Natural killer cell (primary cell): Measurements from ENCODE around the gene CERS5. TPM values are rescaled to one million over a fixed set of nuclear protein-coding genes. Genes with fewer than 3 reads are reported as not detected.

ENCODE experiments used
- ATAC-seq, 3 donors: fragments of 150-1000 bp in 2 of 3; fragments of 200-7000 bp in 1 of 3; cut with Tn5 transposase; 1 replicate in 1 of 3; 2 replicates in 2 of 3; pipeline ENCODE4 v1.10.0; 2021; ENCODE audit warnings: mild to moderate bottlenecking in 2 of 3, moderate library complexity in 2 of 3
- DNase-seq, 2 donors: peaks; one replicate each; pipeline versions ENCODE4 v3.0.0 to v3.0.0-alpha.2; 2013 to 2021; ENCODE audit warnings: mixed read lengths in 1 of 2
- H3K27ac ChIP-seq: one replicate; pipeline ENCODE4 v1.5.1; 2013; ENCODE audit warnings: mild to moderate bottlenecking, low read length
- H3K27me3 ChIP-seq: one replicate; pipeline ENCODE4 v1.6.1; 2013; ENCODE audit warnings: low read length; ENCODE audit not compliant: control insufficient read depth, insufficient read depth
- H3K36me3 ChIP-seq: one replicate; pipeline ENCODE4 v1.6.1; 2013; ENCODE audit warnings: low read length; ENCODE audit not compliant: control insufficient read depth, insufficient read depth
- H3K4me1 ChIP-seq: one replicate; pipeline ENCODE4 v1.6.1; 2013; ENCODE audit warnings: low read length; ENCODE audit not compliant: control insufficient read depth, insufficient read depth
- H3K4me3 ChIP-seq: one replicate; pipeline ENCODE4 v1.5.1; 2013; ENCODE audit warnings: low read length
- H3K9me3 ChIP-seq: one replicate; pipeline ENCODE4 v1.6.1; 2013; ENCODE audit warnings: low read length; ENCODE audit not compliant: control insufficient read depth, insufficient read depth
- H3K27ac Mint-ChIP-seq, 2 donors: one replicate each; pipeline ENCODE4 v1.8.0; 2022; ENCODE audit warnings: mild to moderate bottlenecking in 2 of 2, mixed read lengths in 2 of 2, moderate library complexity in 1 of 2
- H3K27me3 Mint-ChIP-seq, 2 donors: one replicate each; pipeline ENCODE4 v1.8.0; 2022; ENCODE audit warnings: low read depth in 2 of 2, mixed read lengths in 2 of 2
- H3K36me3 Mint-ChIP-seq: one replicate; pipeline ENCODE4 v1.8.0; 2022; ENCODE audit warnings: mixed read lengths
- H3K4me1 Mint-ChIP-seq, 2 donors: one replicate each; pipeline ENCODE4 v1.8.0; 2022; ENCODE audit warnings: mixed read lengths in 2 of 2
- H3K4me3 Mint-ChIP-seq: one replicate; pipeline ENCODE4 v1.8.0; 2022; ENCODE audit warnings: mild to moderate bottlenecking, moderate library complexity, mixed read lengths
- H3K9me3 Mint-ChIP-seq, 2 donors: one replicate each; pipeline ENCODE4 v1.8.0; 2022; ENCODE audit warnings: mixed read lengths in 2 of 2
- CTCF ChIP-seq: fragments of 200-600 bp; IDR thresholded peaks from one replicate; pipeline ENCODE4 v1.8.0; 2022; ENCODE audit warnings: antibody characterized with exemption
- WGBS: methylation state at CpG from one replicate; pipeline ENCODE4 v1.1.7; 2013; ENCODE audit warnings: missing lambda C conversion rate; ENCODE audit not compliant: insufficient coverage; 5-methylcytosine and 5-hydroxymethylcytosine counted together
- intact Hi-C: fragments of 100-400 bp; cut with micrococcal nuclease; formaldehyde crosslinking; loops from one replicate; pipeline ENCODE4 v1.14.2; 2022
- total RNA-seq, 4 donors: library from RNA; stranded (reverse); fragments of 120-200 nt in 1 of 4; gene quantifications; one replicate each; pipeline versions ENCODE4 v1.2.3 to v1.2.4, GENCODE V29; 2013 to 2022

The CERS5 gene, protein sequence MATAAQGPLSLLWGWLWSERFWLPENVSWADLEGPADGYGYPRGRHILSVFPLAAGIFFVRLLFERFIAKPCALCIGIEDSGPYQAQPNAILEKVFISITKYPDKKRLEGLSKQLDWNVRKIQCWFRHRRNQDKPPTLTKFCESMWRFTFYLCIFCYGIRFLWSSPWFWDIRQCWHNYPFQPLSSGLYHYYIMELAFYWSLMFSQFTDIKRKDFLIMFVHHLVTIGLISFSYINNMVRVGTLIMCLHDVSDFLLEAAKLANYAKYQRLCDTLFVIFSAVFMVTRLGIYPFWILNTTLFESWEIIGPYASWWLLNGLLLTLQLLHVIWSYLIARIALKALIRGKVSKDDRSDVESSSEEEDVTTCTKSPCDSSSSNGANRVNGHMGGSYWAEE
- 10 to 100 TPM; 69.9 to 81.2 (median 75.8) TPM for total RNA-seq
- 55.1 TPM for total RNA-seq (2013)

DNA sequence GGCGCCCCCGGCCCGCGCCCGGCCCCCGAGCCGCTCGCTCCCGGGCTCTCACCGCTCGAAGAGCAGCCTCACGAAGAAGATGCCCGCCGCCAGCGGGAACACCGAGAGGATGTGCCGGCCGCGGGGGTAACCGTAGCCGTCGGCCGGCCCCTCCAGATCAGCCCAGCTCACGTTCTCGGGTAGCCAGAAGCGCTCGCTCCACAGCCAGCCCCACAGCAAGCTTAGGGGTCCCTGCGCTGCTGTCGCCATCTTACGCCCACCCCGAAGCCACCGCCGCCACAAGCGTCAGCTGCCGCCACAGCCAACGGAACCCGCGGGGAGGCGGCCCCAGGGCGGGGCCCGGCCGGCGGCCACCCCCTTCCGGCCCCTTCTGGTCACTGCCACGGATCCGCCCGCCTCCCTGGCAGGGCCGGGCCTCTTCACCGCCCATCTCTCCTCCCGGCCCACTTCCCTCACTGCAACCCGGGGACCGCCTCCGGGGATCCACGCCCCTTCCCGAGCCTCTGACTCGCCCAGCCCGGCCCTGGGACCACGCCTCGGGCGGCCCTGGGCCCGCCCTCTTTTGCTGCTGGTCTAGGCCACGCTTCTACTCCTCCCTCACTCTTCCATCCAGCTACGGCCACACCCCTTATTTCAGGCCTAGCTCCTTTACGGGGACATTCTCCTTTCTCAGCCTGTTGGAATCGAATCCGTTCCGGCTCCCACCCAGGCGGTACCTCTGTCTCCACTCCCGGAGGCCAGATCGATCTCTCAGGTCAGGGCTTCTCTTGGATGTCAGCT lies at the start of gene CERS5:
Gene CERS5, minus strand, starts transcription at position 321 of the 780 bp plus-strand sequence. Its CDS starts 72 bp downstream, at position 249.
- Histone ChIP-seq H3K4me3 (peak within 1 kb of the TSS; percentile 97), H3K27me3 (no peaks in the 10 kb centered on the region), H3K9me3 (no peaks in the 10 kb centered on the region), H3K4me1 (peaks cover 17% of the 10 kb centered on the region), H3K27ac (peak within 1 kb of the TSS; percentile 93), H3K36me3 (no peaks in the 10 kb centered on the region)
- ATAC-seq: peak; percentile 96 to 100 (median 96)
- Mint-ChIP-seq H3K27me3 (no peaks in the 10 kb centered on the region), H3K27ac (peak within 1 kb of the TSS; percentile 82 to 91), H3K4me1 (peaks cover 9 to 33% of the 10 kb centered on the region in 2 donors), H3K36me3 (no peaks in the 10 kb centered on the region), H3K4me3 (peak within 1 kb of the TSS; percentile 93), H3K9me3 (no peaks in the 10 kb centered on the region)
- intact Hi-C loops: loop anchor here (1.0 kb wide), 2 partner anchors 55 to 79 kb away; partner anchors contain the start of gene COX14
- DNase-seq: peak; percentile 93 to 97
- under 1% methylated on average over 70 of the region's 70 CpGs for whole genome bisulfite sequencing
- no peak for TF ChIP-seq CTCF

DNA sequence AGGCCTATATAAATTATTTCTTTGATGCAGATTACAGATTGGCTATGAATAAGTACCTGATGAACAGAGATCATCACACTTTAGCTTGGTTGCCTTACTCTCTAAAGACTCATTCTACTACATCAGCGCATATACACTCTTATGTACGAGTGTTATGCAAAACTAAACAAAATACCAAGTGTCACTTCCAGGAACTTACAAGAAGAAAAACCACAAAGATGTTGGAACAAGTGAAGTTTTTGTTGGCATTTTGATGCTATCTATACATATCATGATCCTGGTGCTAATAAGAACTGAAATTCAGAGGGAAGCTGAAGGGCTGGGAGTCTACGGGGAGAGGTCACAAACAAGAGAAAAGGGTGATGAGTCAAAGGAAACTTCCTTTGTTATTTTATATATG lies 47.9 kb upstream of the CERS5 start:
- TF ChIP-seq CTCF: no peak
- H3K4me3 Mint-ChIP-seq: no peak overlapping the region
- H3K27me3 Mint-ChIP-seq: no peaks in the 10 kb centered on the region
- Histone ChIP-seq H3K27ac (no peak overlapping the region), H3K4me3 (no peak overlapping the region), H3K4me1 (peaks cover 19% of the 10 kb centered on the region), H3K9me3 (no peaks in the 10 kb centered on the region), H3K27me3 (no peaks in the 10 kb centered on the region), H3K36me3 (no peaks in the 10 kb centered on the region)
- peaks cover 33 to 39% of the 10 kb centered on the region in 2 donors for H3K4me1 Mint-ChIP-seq
- no CpG with 5 or more reads among the region's 3 CpGs for WGBS
- H3K27ac Mint-ChIP-seq: peak overlapping the region in 1 of 2 donors; percentile 35
- no peak for DNase-seq
- ATAC-seq: no peak
- intact Hi-C loops: no loop called here
- H3K9me3 Mint-ChIP-seq: no peaks in the 10 kb centered on the region
- H3K36me3 Mint-ChIP-seq: no peaks in the 10 kb centered on the region

GRCh38 chr12:50214018-50214417 lies 46.8 kb upstream of the CERS5 start:
- Histone ChIP-seq H3K4me1 (peaks cover 14% of the 10 kb centered on the region), H3K27me3 (no peaks in the 10 kb centered on the region), H3K9me3 (no peaks in the 10 kb centered on the region), H3K4me3 (no peak overlapping the region), H3K36me3 (no peaks in the 10 kb centered on the region), H3K27ac (no peak overlapping the region)
- TF ChIP-seq CTCF: no peak
- Mint-ChIP-seq H3K9me3 (no peaks in the 10 kb centered on the region), H3K27me3 (no peaks in the 10 kb centered on the region), H3K4me3 (no peak overlapping the region), H3K4me1 (peaks cover 33 to 35% of the 10 kb centered on the region in 2 donors), H3K36me3 (no peaks in the 10 kb centered on the region), H3K27ac (peak overlapping the region; percentile 67 to 75)
- no peak for ATAC-seq
- no peak for DNase-seq
- intact Hi-C loops: no loop called here
- WGBS: no CpG with 5 or more reads among the region's 1 CpG
